GM23338 (cell line): ENCODE data around the gene FYN. TPM values are rescaled to one million over a fixed set of nuclear protein-coding genes. Genes with fewer than 3 reads are reported as not detected.

Source experiments
- ATAC-seq: fragments of 200-7000 bp; cut with Tn5 transposase; 3 replicates; pipeline ENCODE4 v1.9.1; 2020
- DNase-seq: peaks from one replicate; pipeline ENCODE4 v3.0.0-alpha.2; 2015; ENCODE audit warnings: low spot score
- H2AFZ ChIP-seq: fragments of 200-600 bp; sonication (generic); 2 replicates; pipeline ENCODE4 v1.8.0; 2016; ENCODE audit warnings: antibody characterized with exemption, mild to moderate bottlenecking, moderate library complexity
- H3F3A ChIP-seq: fragments of 200-600 bp; sonication (generic); replicated peaks from 2 replicates; pipeline ENCODE4 v1.8.0; 2017; ENCODE audit warnings: antibody characterized with exemption, mixed run types, low read depth
- H3K27ac ChIP-seq: fragments of 200-600 bp; sonication (generic); 2 replicates; pipeline ENCODE4 v1.6.1; 2016; ENCODE audit warnings: low read depth
- H3K27me3 ChIP-seq: fragments of 200-600 bp; sonication (generic); 2 replicates; pipeline ENCODE4 v1.8.0; 2016; ENCODE audit warnings: mild to moderate bottlenecking, mixed run types, moderate library complexity; ENCODE audit not compliant: insufficient read depth
- H3K36me3 ChIP-seq: fragments of 200-600 bp; sonication (generic); 2 replicates; pipeline ENCODE4 v1.8.0; 2016; ENCODE audit warnings: mild to moderate bottlenecking; ENCODE audit not compliant: insufficient read depth
- H3K4me1 ChIP-seq: fragments of 200-600 bp; sonication (generic); 2 replicates; pipeline ENCODE4 v1.8.0; 2016; ENCODE audit warnings: mild to moderate bottlenecking, moderate library complexity; ENCODE audit not compliant: insufficient read depth
- H3K4me2 ChIP-seq: fragments of 200-600 bp; sonication (generic); 2 replicates; pipeline ENCODE4 v1.7.1; 2017; ENCODE audit warnings: mixed run types
- H3K4me3 ChIP-seq: fragments of 200-600 bp; sonication (generic); 2 replicates; pipeline ENCODE4 v1.6.1; 2016; ENCODE audit warnings: mixed run types
- H3K79me2 ChIP-seq: fragments of 200-600 bp; sonication (generic); replicated peaks from 2 replicates; pipeline ENCODE4 v1.8.0; 2017; ENCODE audit warnings: mild to moderate bottlenecking; ENCODE audit not compliant: insufficient read depth
- H3K9me2 ChIP-seq: fragments of 200-600 bp; sonication (generic); 2 replicates; pipeline ENCODE4 v1.8.0; 2017; ENCODE audit not compliant: insufficient read depth
- H4K20me1 ChIP-seq: fragments of 200-600 bp; sonication (generic); replicated peaks from 2 replicates; pipeline ENCODE4 v1.8.0; 2017; ENCODE audit warnings: mild to moderate bottlenecking; ENCODE audit not compliant: insufficient read depth
- H3K27ac Mint-ChIP-seq: 2 replicates; pipeline ENCODE4 v1.8.0; 2020; ENCODE audit warnings: inconsistent platforms, mild to moderate bottlenecking, moderate library complexity, mixed read lengths
- H3K27me3 Mint-ChIP-seq: 3 replicates; pipeline ENCODE4 v1.8.0; 2022; ENCODE audit warnings: low read depth, mild to moderate bottlenecking, moderate library complexity, mixed read lengths, inconsistent platforms; ENCODE audit not compliant: insufficient read depth, poor library complexity
- H3K36me3 Mint-ChIP-seq: 3 replicates; pipeline ENCODE4 v1.8.0; 2021; ENCODE audit warnings: low read depth, mild to moderate bottlenecking, inconsistent platforms, moderate library complexity, mixed read lengths
- H3K4me1 Mint-ChIP-seq: 3 replicates; pipeline ENCODE4 v1.8.0; 2020; ENCODE audit warnings: mild to moderate bottlenecking, inconsistent platforms, mixed read lengths
- H3K4me3 Mint-ChIP-seq: 3 replicates; pipeline ENCODE4 v1.8.0; 2021; ENCODE audit warnings: moderate library complexity, mild to moderate bottlenecking, inconsistent platforms, mixed read lengths
- H3K9me3 Mint-ChIP-seq: 3 replicates; pipeline ENCODE4 v1.8.0; 2020; ENCODE audit warnings: moderate library complexity, mild to moderate bottlenecking, inconsistent platforms, mixed read lengths
- CREB1 ChIP-seq: fragments of 250-450 bp; sonication (Bioruptor Pico); IDR thresholded peaks from 2 replicates; pipeline ENCODE4 v1.5.0; 2020; ENCODE audit warnings: low read depth, mild to moderate bottlenecking, moderate library complexity
- CTCF ChIP-seq, 2 experiments: fragments of 200-600 bp in 1 of 2; sonication (generic) in 1 of 2; conservative IDR thresholded peaks; 2 replicates each; pipeline versions ENCODE4 v1.5.1 to v1.6.1; 2016 to 2017; ENCODE audit warnings: antibody characterized with exemption in 2 of 2, low read depth in 2 of 2, mild to moderate bottlenecking in 2 of 2, moderate library complexity in 1 of 2
- EZH2 ChIP-seq: fragments of 200-600 bp; sonication (generic); IDR thresholded peaks from one replicate; pipeline ENCODE4 v1.8.0; 2017; ENCODE audit warnings: antibody characterized with exemption, mild to moderate bottlenecking, low read depth; ENCODE audit not compliant: unreplicated experiment
- EZH2phosphoT487 ChIP-seq: fragments of 200-600 bp; sonication (generic); IDR thresholded peaks from one replicate; pipeline ENCODE4 v1.8.1; 2018; ENCODE audit warnings: antibody characterized with exemption; ENCODE audit not compliant: unreplicated experiment
- JUNB ChIP-seq: IDR thresholded peaks from one replicate; pipeline ENCODE4 v1.6.1; 2016; ENCODE audit warnings: antibody characterized with exemption; ENCODE audit not compliant: unreplicated experiment
- NANOG ChIP-seq: IDR thresholded peaks from 2 replicates; pipeline ENCODE4 v1.6.1; 2016; ENCODE audit warnings: antibody characterized with exemption, borderline replicate concordance
- POLR2AphosphoS5 ChIP-seq: IDR thresholded peaks from 2 replicates; pipeline ENCODE4 v1.6.1; 2016; ENCODE audit warnings: antibody characterized with exemption, low read depth
- REST ChIP-seq: IDR thresholded peaks from one replicate; pipeline ENCODE4 v1.6.1; 2018; ENCODE audit warnings: antibody characterized with exemption; ENCODE audit not compliant: unreplicated experiment
- STAT1 ChIP-seq: IDR thresholded peaks from one replicate; pipeline ENCODE4 v1.6.1; 2016; ENCODE audit warnings: antibody characterized with exemption; ENCODE audit not compliant: unreplicated experiment
- ZNF114 ChIP-seq: fragments of 250-450 bp; sonication (Bioruptor Pico); IDR thresholded peaks from 2 replicates; pipeline ENCODE4 v1.5.0; 2020; ENCODE audit warnings: mild to moderate bottlenecking, moderate library complexity
- ZNF331 ChIP-seq: fragments of 250-450 bp; sonication (Bioruptor Pico); IDR thresholded peaks from 2 replicates; pipeline ENCODE4 v1.5.0; 2020; ENCODE audit warnings: low read depth, mild to moderate bottlenecking, moderate library complexity
- ZNF462 ChIP-seq: fragments of 250-450 bp; sonication (Bioruptor Pico); IDR thresholded peaks from 2 replicates; pipeline ENCODE4 v1.5.0; 2020; ENCODE audit warnings: mild to moderate bottlenecking, moderate library complexity
- polyA plus RNA-seq: library from polyadenylated mRNA; unstranded; fragments of >200 nt; fragmentation: Nextera tagmentation; extraction: Ambion mirVana; gene quantifications from 2 replicates; pipeline ENCODE4 v1.2.1, GENCODE V29; 2016
- total RNA-seq: library from RNA; depleted of rRNA; stranded (reverse); fragments of >200 nt; shearing (Covaris generic); gene quantifications from 2 replicates; pipeline ENCODE4 v1.2.3, GENCODE V29; 2014
- TF ChIP-seq, protein P1 (sequence below): IDR thresholded peaks from 2 replicates; pipeline ENCODE4 v1.6.1; 2016; ENCODE audit warnings: antibody characterized with exemption

The FYN gene
- total and polyA plus RNA-seq, 2 experiments from 2014 or later: 46.8 to 143 TPM

- no peak for DNase-seq
- H3K4me3 Mint-ChIP-seq: no peak overlapping the region
- H3K9me2 ChIP-seq: no peaks in the 10 kb centered on the region
These were observed 98.9 kb downstream of the FYN start for GRCh38 chr6:111774346-111774703.

More at GRCh38 chr6:111774346-111774703, 98.9 kb downstream of the FYN start:
- Mint-ChIP-seq H3K9me3 (no peaks in the 10 kb centered on the region), H3K36me3 (peaks cover 6% of the 10 kb centered on the region; the same call in 1 of the 3 replicates), H3K4me1 (peaks cover 39% of the 10 kb centered on the region), H3K27ac (no peak overlapping the region), H3K27me3 (peaks cover 4% of the 10 kb centered on the region)
- H3K4me1 ChIP-seq: peaks cover 29% of the 10 kb centered on the region
- no peaks in the 10 kb centered on the region for H3K27me3 ChIP-seq
- peaks cover 13% of the 10 kb centered on the region for H3K79me2 ChIP-seq
- H3K27ac ChIP-seq: 0 out of 2 replicates have a peak overlapping the region, but pooled peaks have one; percentile 68
- TF ChIP-seq EZH2phosphoT487 (no peak), REST (no peak), EZH2 (no peak), CREB1 (CRISPR knock-in tag) (no peak), ZNF462 (no peak), ZNF114 (CRISPR knock-in tag) (no peak), JUNB (no peak), ZNF331 (CRISPR knock-in tag) (no peak), POLR2AphosphoS5 (no peak), NANOG (no peak), CTCF (conservative IDR thresholded peaks at IDR 0.05; ENCODE audit: low read depth in 2 of 2) (no peak), STAT1 (no peak)
- TF ChIP-seq, protein P1, sequence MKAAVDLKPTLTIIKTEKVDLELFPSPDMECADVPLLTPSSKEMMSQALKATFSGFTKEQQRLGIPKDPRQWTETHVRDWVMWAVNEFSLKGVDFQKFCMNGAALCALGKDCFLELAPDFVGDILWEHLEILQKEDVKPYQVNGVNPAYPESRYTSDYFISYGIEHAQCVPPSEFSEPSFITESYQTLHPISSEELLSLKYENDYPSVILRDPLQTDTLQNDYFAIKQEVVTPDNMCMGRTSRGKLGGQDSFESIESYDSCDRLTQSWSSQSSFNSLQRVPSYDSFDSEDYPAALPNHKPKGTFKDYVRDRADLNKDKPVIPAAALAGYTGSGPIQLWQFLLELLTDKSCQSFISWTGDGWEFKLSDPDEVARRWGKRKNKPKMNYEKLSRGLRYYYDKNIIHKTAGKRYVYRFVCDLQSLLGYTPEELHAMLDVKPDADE: no peak
- H2AFZ ChIP-seq: no peak overlapping the region
- no peak overlapping the region for H3K4me2 ChIP-seq
- no peak overlapping the region for H3K4me3 ChIP-seq
- H3F3A ChIP-seq: no peaks in the 10 kb centered on the region
- no peaks in the 10 kb centered on the region for H4K20me1 ChIP-seq
- no peak for ATAC-seq
- no peaks in the 10 kb centered on the region for H3K36me3 ChIP-seq
